SK-N-SH treated with all-trans-retinoic acid at 6 μM for 48 hours (cell line): ENCODE data around the gene CTH.
A peak's percentile ranks its signal among the peaks of the same experiment; 100 is the strongest.

Source experiments
- ATAC-seq: fragments of 200-7000 bp; cut with Tn5 transposase; 3 replicates; pipeline ENCODE4 v1.9.1; 2020; ENCODE audit warnings: mild to moderate bottlenecking, moderate library complexity
- ARNTL ChIP-seq: fragments of 450-650 bp; formaldehyde crosslinking; IDR thresholded peaks from 2 replicates; pipeline ENCODE4 v1.5.0; 2020; ENCODE audit warnings: low read depth, mild to moderate bottlenecking, moderate library complexity, borderline replicate concordance
- BACH2 ChIP-seq: fragments of 250-450 bp; sonication (Bioruptor Pico); IDR thresholded peaks from 2 replicates; pipeline ENCODE4 v1.9.0; 2021; ENCODE audit warnings: mild to moderate bottlenecking, borderline replicate concordance
- ESRRG ChIP-seq: fragments of 250-450 bp; sonication (Bioruptor Pico); IDR thresholded peaks from 2 replicates; pipeline ENCODE4 v1.6.1; 2021; ENCODE audit warnings: mild to moderate bottlenecking
- GLIS3 ChIP-seq: fragments of 250-450 bp; sonication (Bioruptor Pico); IDR thresholded peaks from 2 replicates; pipeline ENCODE4 v1.5.0; 2020; ENCODE audit warnings: mild to moderate bottlenecking, moderate library complexity
- ISL1 ChIP-seq: fragments of 250-450 bp; sonication (Bioruptor Pico); IDR thresholded peaks from 2 replicates; pipeline ENCODE4 v2.1.2; 2022; ENCODE audit warnings: mild to moderate bottlenecking, moderate library complexity
- OSR1 ChIP-seq: fragments of 250-450 bp; sonication (Bioruptor Pico); IDR thresholded peaks from 2 replicates; pipeline ENCODE4 v1.8.0; 2022; ENCODE audit warnings: moderate library complexity, mild to moderate bottlenecking, inconsistent platforms
- PPARA ChIP-seq: fragments of 250-450 bp; sonication (Bioruptor Pico); IDR thresholded peaks from 2 replicates; pipeline ENCODE4 v1.5.0; 2020; ENCODE audit warnings: mild to moderate bottlenecking, borderline replicate concordance
- RARB ChIP-seq: fragments of 250-450 bp; sonication (Bioruptor Pico); IDR thresholded peaks from 2 replicates; pipeline ENCODE4 v1.8.0; 2021; ENCODE audit warnings: mild to moderate bottlenecking, moderate library complexity
- TCF4 ChIP-seq: fragments of 250-450 bp; sonication (Bioruptor Pico); IDR thresholded peaks from 2 replicates; pipeline ENCODE4 v1.8.0; 2021; ENCODE audit warnings: mild to moderate bottlenecking, moderate library complexity, borderline replicate concordance
- TOX ChIP-seq: fragments of 250-450 bp; sonication (Bioruptor Pico); IDR thresholded peaks from 2 replicates; pipeline ENCODE4 v1.8.0; 2021; ENCODE audit warnings: mild to moderate bottlenecking, moderate library complexity, borderline replicate concordance
- ZC3H10 ChIP-seq: fragments of 250-450 bp; sonication (Bioruptor Pico); IDR thresholded peaks from 2 replicates; pipeline ENCODE4 v1.5.1; 2021; ENCODE audit warnings: mild to moderate bottlenecking, moderate library complexity
- ZFP3 ChIP-seq: fragments of 250-450 bp; sonication (Bioruptor Pico); IDR thresholded peaks from 2 replicates; pipeline ENCODE4 v1.5.0; 2020; ENCODE audit warnings: mild to moderate bottlenecking, moderate library complexity
- ZFP30 ChIP-seq: fragments of 450-650 bp; formaldehyde crosslinking; IDR thresholded peaks from 2 replicates; pipeline ENCODE4 v1.5.0; 2022; ENCODE audit warnings: mild to moderate bottlenecking, moderate library complexity
- ZNF565 ChIP-seq: fragments of 450-650 bp; formaldehyde crosslinking; conservative IDR thresholded peaks from 2 replicates; pipeline ENCODE4 v1.5.0; 2020; ENCODE audit warnings: low read depth, mild to moderate bottlenecking, moderate library complexity
- ZNF70 ChIP-seq: fragments of 450-650 bp; formaldehyde crosslinking; IDR thresholded peaks from 2 replicates; pipeline ENCODE4 v1.5.0; 2020; ENCODE audit warnings: mild to moderate bottlenecking, moderate library complexity
- ZNF8 ChIP-seq: fragments of 450-650 bp; formaldehyde crosslinking; IDR thresholded peaks from 2 replicates; pipeline ENCODE4 v1.5.0; 2020; ENCODE audit warnings: mild to moderate bottlenecking, moderate library complexity
- TF ChIP-seq, protein P1 (sequence below): fragments of 250-450 bp; sonication (Bioruptor Pico); IDR thresholded peaks from 2 replicates; pipeline ENCODE4 v1.8.0; 2021; ENCODE audit warnings: low read depth, mild to moderate bottlenecking, moderate library complexity, borderline replicate concordance
- TF ChIP-seq, protein P2 (sequence below): fragments of 250-450 bp; sonication (Bioruptor Pico); IDR thresholded peaks from 2 replicates; pipeline ENCODE4 v1.8.0; 2020; ENCODE audit warnings: mild to moderate bottlenecking, moderate library complexity, borderline replicate concordance
- TF ChIP-seq, protein P3 (sequence below): fragments of 250-450 bp; sonication (Bioruptor Pico); IDR thresholded peaks from 2 replicates; pipeline ENCODE4 v1.5.0; 2020; ENCODE audit warnings: mild to moderate bottlenecking, moderate library complexity
- TF ChIP-seq, protein P4 (sequence below): fragments of 250-450 bp; sonication (Bioruptor Pico); IDR thresholded peaks from 2 replicates; pipeline ENCODE4 v1.5.1; 2020; ENCODE audit warnings: low read depth, mild to moderate bottlenecking, moderate library complexity
- TF ChIP-seq, protein P5 (sequence below): fragments of 250-450 bp; sonication (Bioruptor Pico); IDR thresholded peaks from 2 replicates; pipeline ENCODE4 v1.5.1; 2021; ENCODE audit warnings: mild to moderate bottlenecking, moderate library complexity

Gene CTH

DNA sequence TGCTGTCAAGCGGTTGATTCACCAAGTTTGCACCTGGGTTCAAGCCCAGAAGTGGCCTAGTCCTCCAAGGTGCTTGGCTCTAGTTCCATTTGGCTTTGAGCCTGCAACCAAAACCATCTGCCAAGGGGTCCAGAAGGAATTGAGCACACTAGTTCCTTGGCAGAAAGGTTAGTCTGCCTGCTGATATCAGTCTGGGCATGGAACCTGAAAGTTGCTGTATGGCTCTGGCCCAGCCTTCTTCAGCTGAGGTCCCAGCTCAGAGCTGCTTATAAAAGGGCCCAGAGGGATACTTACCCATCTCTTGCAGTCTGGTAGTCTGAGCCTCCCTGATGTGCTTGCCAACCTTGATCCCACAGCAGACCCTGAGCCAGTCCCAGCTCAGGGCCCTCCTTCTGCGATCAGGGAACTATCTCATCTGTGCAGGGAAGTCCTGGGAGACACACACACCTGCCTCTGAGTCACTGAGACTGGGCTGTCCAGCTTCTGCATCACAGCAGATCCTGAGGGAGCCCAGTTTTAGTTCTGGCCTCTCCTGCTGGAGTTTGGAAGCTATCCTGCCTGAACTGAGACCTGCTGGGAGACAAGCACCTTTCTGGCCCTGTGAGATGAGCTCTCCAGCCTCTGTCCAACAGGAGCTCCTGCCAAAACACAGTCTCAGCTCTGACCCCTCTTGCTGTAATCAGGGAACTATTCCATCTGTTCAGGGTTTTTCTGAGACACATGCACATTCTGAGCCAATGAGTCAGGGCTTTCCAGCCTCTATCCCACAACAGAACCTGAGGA lies 75.8 kb downstream of the CTH start (continued):
- TF ChIP-seq OSR1 (CRISPR knock-in tag) (no peak), ZNF8 (CRISPR knock-in tag) (no peak), TOX (CRISPR knock-in tag) (no peak), PPARA (CRISPR knock-in tag) (no peak)
- TF ChIP-seq, protein P1, sequence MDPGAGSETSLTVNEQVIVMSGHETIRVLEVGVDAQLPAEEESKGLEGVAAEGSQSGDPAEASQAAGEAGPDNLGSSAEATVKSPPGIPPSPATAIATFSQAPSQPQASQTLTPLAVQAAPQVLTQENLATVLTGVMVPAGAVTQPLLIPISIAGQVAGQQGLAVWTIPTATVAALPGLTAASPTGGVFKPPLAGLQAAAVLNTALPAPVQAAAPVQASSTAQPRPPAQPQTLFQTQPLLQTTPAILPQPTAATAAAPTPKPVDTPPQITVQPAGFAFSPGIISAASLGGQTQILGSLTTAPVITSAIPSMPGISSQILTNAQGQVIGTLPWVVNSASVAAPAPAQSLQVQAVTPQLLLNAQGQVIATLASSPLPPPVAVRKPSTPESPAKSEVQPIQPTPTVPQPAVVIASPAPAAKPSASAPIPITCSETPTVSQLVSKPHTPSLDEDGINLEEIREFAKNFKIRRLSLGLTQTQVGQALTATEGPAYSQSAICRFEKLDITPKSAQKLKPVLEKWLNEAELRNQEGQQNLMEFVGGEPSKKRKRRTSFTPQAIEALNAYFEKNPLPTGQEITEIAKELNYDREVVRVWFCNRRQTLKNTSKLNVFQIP (CRISPR knock-in tag), result no peak

DNA sequence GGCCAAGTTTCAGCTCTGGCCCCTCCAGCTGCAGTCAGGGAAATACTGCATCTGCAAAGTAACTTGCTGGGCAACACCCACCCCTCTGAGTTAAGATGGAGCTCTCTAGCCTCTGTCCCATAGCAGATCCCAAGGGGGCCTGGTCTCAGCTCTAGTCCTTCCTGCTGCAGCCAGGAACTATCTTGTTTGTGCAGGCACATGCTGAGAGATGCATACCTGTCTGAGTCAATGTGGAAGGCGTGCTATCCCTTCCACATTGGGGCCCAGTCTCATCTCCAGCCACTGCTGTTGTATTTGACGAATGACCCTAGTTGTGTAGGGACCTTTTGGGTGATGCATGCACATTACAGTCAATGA lies 76.4 kb downstream of the CTH start:
- peak; percentile 58 for ATAC-seq
- TF ChIP-seq, protein P2, sequence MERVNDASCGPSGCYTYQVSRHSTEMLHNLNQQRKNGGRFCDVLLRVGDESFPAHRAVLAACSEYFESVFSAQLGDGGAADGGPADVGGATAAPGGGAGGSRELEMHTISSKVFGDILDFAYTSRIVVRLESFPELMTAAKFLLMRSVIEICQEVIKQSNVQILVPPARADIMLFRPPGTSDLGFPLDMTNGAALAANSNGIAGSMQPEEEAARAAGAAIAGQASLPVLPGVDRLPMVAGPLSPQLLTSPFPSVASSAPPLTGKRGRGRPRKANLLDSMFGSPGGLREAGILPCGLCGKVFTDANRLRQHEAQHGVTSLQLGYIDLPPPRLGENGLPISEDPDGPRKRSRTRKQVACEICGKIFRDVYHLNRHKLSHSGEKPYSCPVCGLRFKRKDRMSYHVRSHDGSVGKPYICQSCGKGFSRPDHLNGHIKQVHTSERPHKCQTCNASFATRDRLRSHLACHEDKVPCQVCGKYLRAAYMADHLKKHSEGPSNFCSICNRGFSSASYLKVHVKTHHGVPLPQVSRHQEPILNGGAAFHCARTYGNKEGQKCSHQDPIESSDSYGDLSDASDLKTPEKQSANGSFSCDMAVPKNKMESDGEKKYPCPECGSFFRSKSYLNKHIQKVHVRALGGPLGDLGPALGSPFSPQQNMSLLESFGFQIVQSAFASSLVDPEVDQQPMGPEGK (CRISPR knock-in tag), result no peak
- TF ChIP-seq, protein P3, sequence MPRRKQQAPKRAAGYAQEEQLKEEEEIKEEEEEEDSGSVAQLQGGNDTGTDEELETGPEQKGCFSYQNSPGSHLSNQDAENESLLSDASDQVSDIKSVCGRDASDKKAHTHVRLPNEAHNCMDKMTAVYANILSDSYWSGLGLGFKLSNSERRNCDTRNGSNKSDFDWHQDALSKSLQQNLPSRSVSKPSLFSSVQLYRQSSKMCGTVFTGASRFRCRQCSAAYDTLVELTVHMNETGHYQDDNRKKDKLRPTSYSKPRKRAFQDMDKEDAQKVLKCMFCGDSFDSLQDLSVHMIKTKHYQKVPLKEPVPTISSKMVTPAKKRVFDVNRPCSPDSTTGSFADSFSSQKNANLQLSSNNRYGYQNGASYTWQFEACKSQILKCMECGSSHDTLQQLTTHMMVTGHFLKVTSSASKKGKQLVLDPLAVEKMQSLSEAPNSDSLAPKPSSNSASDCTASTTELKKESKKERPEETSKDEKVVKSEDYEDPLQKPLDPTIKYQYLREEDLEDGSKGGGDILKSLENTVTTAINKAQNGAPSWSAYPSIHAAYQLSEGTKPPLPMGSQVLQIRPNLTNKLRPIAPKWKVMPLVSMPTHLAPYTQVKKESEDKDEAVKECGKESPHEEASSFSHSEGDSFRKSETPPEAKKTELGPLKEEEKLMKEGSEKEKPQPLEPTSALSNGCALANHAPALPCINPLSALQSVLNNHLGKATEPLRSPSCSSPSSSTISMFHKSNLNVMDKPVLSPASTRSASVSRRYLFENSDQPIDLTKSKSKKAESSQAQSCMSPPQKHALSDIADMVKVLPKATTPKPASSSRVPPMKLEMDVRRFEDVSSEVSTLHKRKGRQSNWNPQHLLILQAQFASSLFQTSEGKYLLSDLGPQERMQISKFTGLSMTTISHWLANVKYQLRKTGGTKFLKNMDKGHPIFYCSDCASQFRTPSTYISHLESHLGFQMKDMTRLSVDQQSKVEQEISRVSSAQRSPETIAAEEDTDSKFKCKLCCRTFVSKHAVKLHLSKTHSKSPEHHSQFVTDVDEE (CRISPR knock-in tag), result no peak
- no peak for TF ChIP-seq ZC3H10 (CRISPR knock-in tag)
- no peak for TF ChIP-seq TCF4 (CRISPR knock-in tag)
- no peak for TF ChIP-seq ZNF8 (CRISPR knock-in tag)
- TF ChIP-seq ZFP30 (CRISPR knock-in tag), result no peak
- TF ChIP-seq TOX (CRISPR knock-in tag), result no peak
- TF ChIP-seq ZNF565, result no peak
- no peak for TF ChIP-seq BACH2
- TF ChIP-seq, protein P4, sequence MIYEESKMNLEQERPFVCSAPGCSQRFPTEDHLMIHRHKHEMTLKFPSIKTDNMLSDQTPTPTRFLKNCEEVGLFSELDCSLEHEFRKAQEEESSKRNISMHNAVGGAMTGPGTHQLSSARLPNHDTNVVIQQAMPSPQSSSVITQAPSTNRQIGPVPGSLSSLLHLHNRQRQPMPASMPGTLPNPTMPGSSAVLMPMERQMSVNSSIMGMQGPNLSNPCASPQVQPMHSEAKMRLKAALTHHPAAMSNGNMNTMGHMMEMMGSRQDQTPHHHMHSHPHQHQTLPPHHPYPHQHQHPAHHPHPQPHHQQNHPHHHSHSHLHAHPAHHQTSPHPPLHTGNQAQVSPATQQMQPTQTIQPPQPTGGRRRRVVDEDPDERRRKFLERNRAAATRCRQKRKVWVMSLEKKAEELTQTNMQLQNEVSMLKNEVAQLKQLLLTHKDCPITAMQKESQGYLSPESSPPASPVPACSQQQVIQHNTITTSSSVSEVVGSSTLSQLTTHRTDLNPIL (CRISPR knock-in tag), result no peak
- no peak for TF ChIP-seq ZNF70 (CRISPR knock-in tag)
- TF ChIP-seq, protein P5, sequence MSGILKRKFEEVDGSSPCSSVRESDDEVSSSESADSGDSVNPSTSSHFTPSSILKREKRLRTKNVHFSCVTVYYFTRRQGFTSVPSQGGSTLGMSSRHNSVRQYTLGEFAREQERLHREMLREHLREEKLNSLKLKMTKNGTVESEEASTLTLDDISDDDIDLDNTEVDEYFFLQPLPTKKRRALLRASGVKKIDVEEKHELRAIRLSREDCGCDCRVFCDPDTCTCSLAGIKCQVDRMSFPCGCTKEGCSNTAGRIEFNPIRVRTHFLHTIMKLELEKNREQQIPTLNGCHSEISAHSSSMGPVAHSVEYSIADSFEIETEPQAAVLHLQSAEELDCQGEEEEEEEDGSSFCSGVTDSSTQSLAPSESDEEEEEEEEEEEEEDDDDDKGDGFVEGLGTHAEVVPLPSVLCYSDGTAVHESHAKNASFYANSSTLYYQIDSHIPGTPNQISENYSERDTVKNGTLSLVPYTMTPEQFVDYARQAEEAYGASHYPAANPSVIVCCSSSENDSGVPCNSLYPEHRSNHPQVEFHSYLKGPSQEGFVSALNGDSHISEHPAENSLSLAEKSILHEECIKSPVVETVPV (CRISPR knock-in tag), result no peak
- TF ChIP-seq PPARA (CRISPR knock-in tag), result no peak
- TF ChIP-seq ESRRG (CRISPR knock-in tag), result no peak
- TF ChIP-seq ISL1, result no peak
- no peak for TF ChIP-seq ARNTL (CRISPR knock-in tag)
- no peak for TF ChIP-seq RARB (CRISPR knock-in tag)
- no peak for TF ChIP-seq ZFP3
- no peak for TF ChIP-seq OSR1 (CRISPR knock-in tag)

DNA sequence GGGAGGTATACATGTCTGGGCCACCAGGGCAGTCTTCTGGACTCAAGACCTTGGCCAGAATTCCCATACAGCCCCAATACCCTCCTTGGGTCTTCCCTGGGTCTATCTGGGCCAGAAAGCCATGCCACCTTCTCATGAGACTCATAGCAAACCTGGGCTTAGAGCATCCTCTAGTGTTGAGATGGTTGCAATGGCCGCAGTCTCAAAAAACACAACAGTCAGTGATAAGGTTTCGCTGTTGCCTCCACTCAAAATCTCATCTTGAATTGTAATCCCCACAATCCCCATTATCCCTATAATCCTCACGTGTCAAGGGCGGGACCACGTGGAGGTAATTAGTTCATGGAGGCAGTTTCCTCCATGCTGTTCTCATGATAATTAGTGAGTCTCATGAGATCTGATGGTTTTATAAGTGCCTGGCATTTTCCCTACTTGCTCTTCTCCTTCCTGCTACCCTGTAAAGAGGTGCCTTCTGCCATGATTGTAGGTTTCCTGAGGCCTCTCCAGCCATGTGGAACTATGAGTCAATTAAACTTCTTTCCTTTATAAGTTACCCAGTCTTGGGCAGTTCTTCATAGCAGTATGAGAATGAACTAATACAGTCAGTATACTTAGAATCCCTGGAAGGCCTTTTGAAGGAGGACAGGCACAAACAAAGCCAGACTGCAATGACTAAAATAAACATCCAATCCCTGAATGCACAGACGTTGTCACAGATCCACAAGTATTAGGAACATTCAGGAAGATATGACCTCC lies 77.0 kb downstream of the CTH start:
- ATAC-seq, result peak; percentile 74
- TF ChIP-seq TOX (CRISPR knock-in tag) (no peak), ZNF8 (CRISPR knock-in tag) (no peak), PPARA (CRISPR knock-in tag) (no peak), GLIS3 (no peak), ZNF70 (CRISPR knock-in tag) (no peak), OSR1 (CRISPR knock-in tag) (no peak), TCF4 (CRISPR knock-in tag) (no peak)
- TF ChIP-seq, protein P1 (CRISPR knock-in tag), result no peak
- TF ChIP-seq, protein P3 (CRISPR knock-in tag), result no peak
